Mucosa of descending colon (tissue), 3 donors: ENCODE results near the gene SMYD2. TPM values are rescaled to one million over a fixed set of nuclear protein-coding genes. Genes with fewer than 3 reads are reported as not detected.

ENCODE experiments used
- ATAC-seq: fragments of 200-7000 bp; cut with Tn5 transposase; one replicate; pipeline ENCODE4 v1.9.1; 2020; ENCODE audit warnings: mild to moderate bottlenecking, moderate library complexity
- DNase-seq, 3 donors: peaks; one replicate each; pipeline ENCODE4 v3.0.0-alpha.2; 2020
- H3K36me3 ChIP-seq: fragments of 200-600 bp; one replicate; pipeline ENCODE4 v1.8.0; 2021; ENCODE audit warnings: low read depth, mild to moderate bottlenecking
- H3K4me1 ChIP-seq: fragments of 200-600 bp; one replicate; pipeline ENCODE4 v1.8.0; 2021; ENCODE audit warnings: low read depth, mild to moderate bottlenecking
- H3K4me3 ChIP-seq: fragments of 200-600 bp; one replicate; pipeline ENCODE4 v1.8.0; 2021; ENCODE audit warnings: mild to moderate bottlenecking
- H3K9me3 ChIP-seq: fragments of 200-600 bp; one replicate; pipeline ENCODE4 v1.8.0; 2021; ENCODE audit warnings: mild to moderate bottlenecking
- CTCF ChIP-seq: fragments of 200-600 bp; IDR thresholded peaks from one replicate; pipeline ENCODE4 v1.8.0; 2022; ENCODE audit warnings: antibody characterized with exemption, mild to moderate bottlenecking
- intact Hi-C, 2 donors: fragments of 100-400 bp; cut with DNase I in 1 of 2; cut with micrococcal nuclease in 1 of 2; formaldehyde crosslinking; loops; one replicate each; pipeline versions ENCODE4 v1.11.0 to v1.11.1; 2022; cut with DNase I, micrococcal nuclease
- total RNA-seq, 3 donors: library from RNA; stranded (reverse); fragmentation: NEBNext Ultra II Directional in 2 of 3; extraction: Animal tissue kit (Norgen Biotek cat#: 25700) in 2 of 3; gene quantifications; one replicate each; pipeline versions ENCODE4 v1.2.1 to v1.2.4, GENCODE V29; 2021 to 2023
- donor health status: DM: no; HTN: no; CAD: no; lungs with moderate emphysema.
- donor health status: DM: no; HTN: no; CAD: no.
- donor health status: DM: no; HTN: yes; CAD: no.

The SMYD2 gene
- total RNA-seq, 3 donors from 2014 or later, result 15.9 to 23.4 (median 18.6) TPM

- H3K36me3 ChIP-seq, result no peaks in the 10 kb centered on the region
- no peaks in the 10 kb centered on the region for H3K9me3 ChIP-seq
- DNase-seq, result no peak
- H3K4me1 ChIP-seq, result no peaks in the 10 kb centered on the region
- intact Hi-C loops, result loop anchor here in 1 of 2 donors (5.0 kb wide), 1 partner anchor 63 kb away; no protein-coding TSS in a partner anchor
- ATAC-seq, result no peak
- TF ChIP-seq CTCF, result no peak
- H3K4me3 ChIP-seq, result no peak overlapping the region
These were observed 16.8 kb upstream of the SMYD2 start for GRCh38 chr1:214264196-214264595.

GRCh38 chr1:214264976-214265375 is 16.0 kb upstream of the SMYD2 start:
- intact Hi-C loops, result loop anchor here in 1 of 2 donors (5.0 kb wide), 1 partner anchor 62 kb away; no protein-coding TSS in a partner anchor
- no peak for DNase-seq
- Histone ChIP-seq H3K9me3 (no peaks in the 10 kb centered on the region), H3K36me3 (no peaks in the 10 kb centered on the region), H3K4me1 (no peaks in the 10 kb centered on the region), H3K4me3 (no peak overlapping the region)
- ATAC-seq, result no peak
- no peak for TF ChIP-seq CTCF

DNA sequence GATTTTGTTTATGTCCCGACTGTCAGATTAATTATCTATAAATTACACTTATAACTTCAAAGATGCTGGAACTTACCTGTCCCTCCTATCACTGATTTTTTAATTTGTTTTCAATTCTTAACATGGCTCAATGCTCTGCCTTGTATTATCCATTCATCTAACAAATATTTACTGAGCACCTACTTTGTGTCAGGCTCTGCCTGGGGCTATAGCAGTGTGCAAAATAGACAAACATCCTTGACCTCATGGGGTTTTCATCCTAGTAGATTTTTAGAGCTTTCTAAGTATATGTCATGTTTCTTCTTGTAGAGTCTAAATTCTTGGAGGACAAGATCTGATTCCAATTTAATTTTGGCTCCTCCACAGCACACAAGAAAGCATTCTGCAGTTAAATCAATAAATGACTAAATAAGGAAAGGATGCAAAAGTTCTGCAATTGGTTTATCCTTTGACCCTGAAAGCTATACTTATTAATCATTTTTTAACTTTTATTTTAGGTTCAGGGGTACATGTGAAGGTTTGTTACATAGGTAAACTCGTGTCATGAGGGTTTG is 10.8 kb upstream of the SMYD2 start:
- DNase-seq (no peak), ATAC-seq (no peak)
- Histone ChIP-seq H3K9me3 (no peaks in the 10 kb centered on the region), H3K4me1 (no peaks in the 10 kb centered on the region), H3K4me3 (no peak overlapping the region), H3K36me3 (no peaks in the 10 kb centered on the region)
- intact Hi-C loops, result no loop called here
- no peak for TF ChIP-seq CTCF

GRCh38 chr1:214271174-214271858 is 9.6 kb upstream of the SMYD2 start:
- Histone ChIP-seq H3K4me1 (no peaks in the 10 kb centered on the region), H3K4me3 (no peak overlapping the region), H3K9me3 (no peaks in the 10 kb centered on the region), H3K36me3 (no peaks in the 10 kb centered on the region)
- DNase-seq (no peak), ATAC-seq (no peak)
- intact Hi-C loops, result no loop called here
- no peak for TF ChIP-seq CTCF

- Histone ChIP-seq H3K36me3 (no peaks in the 10 kb centered on the region), H3K4me1 (no peaks in the 10 kb centered on the region), H3K9me3 (no peaks in the 10 kb centered on the region), H3K4me3 (no peak overlapping the region)
- no peak for TF ChIP-seq CTCF
- DNase-seq (no peak), ATAC-seq (no peak)
- intact Hi-C loops, result no loop called here
These were observed 8.8 kb upstream of the SMYD2 start for GRCh38 chr1:214271995-214272731.
